GM18951 (cell line): Measurements from ENCODE around the gene RNF145.

Experiments used
- POLR2A ChIP-seq: IDR thresholded peaks from 4 replicates; pipeline ENCODE4 v1.6.1; 2011; ENCODE audit warnings: mild to moderate bottlenecking; ENCODE audit not compliant: insufficient read length, insufficient read depth; ENCODE audit errors: extremely low read depth
- in situ Hi-C: fragments of 300-500 bp; cut with MboI; formaldehyde crosslinking; loops from one replicate; pipeline ENCODE4 v1.12.0; 2022; ENCODE audit warnings: low sequenced_read_pairs, mixed read lengths, inconsistent platforms; ENCODE audit not compliant: unreplicated experiment

RNF145 gene

GRCh38 chr5:159113405-159113804 is 95.9 kb downstream of the RNF145 start:
- in situ Hi-C loops, result no loop called here
- no peak for TF ChIP-seq POLR2A

- in situ Hi-C loops, result no loop called here
- no peak for TF ChIP-seq POLR2A
Observed at GRCh38 chr5:159112436-159112835, 96.9 kb downstream of the RNF145 start.
